Breast epithelium (tissue), 4 donors: Measurements from ENCODE around the gene KLHL17. TPM values are rescaled to one million over a fixed set of nuclear protein-coding genes. Genes with fewer than 3 reads are reported as not detected.
"Not testable (repeated sequence)": the region's sequence is repeated elsewhere in the genome, so short reads cannot be mapped to it uniquely, and the experiment has no call there.

Experiments used
- DNase-seq, 2 donors: peaks; one replicate each; pipeline ENCODE4 v3.0.0-alpha.2; 2019; ENCODE audit warnings: low spot score in 2 of 2
- H3K27ac ChIP-seq, 2 donors: fragments of 200-600 bp; sonication (generic) in 1 of 2; one replicate each; pipeline ENCODE4 v1.5.1; 2016 to 2019; ENCODE audit warnings: mild to moderate bottlenecking in 1 of 2
- H3K27me3 ChIP-seq, 2 donors: fragments of 200-600 bp; sonication (generic) in 1 of 2; one replicate each; pipeline versions ENCODE4 v1.5.1 to v1.6.0; 2017 to 2019; ENCODE audit warnings: control low read depth in 1 of 2, mild to moderate bottlenecking in 1 of 2
- H3K36me3 ChIP-seq: fragments of 200-600 bp; one replicate; pipeline ENCODE4 v1.5.1; 2019
- H3K4me1 ChIP-seq, 2 donors: fragments of 200-600 bp; sonication (generic); one replicate each; pipeline ENCODE4 v1.5.1; 2016 to 2019; ENCODE audit warnings: control low read depth in 1 of 2
- H3K4me3 ChIP-seq, 3 donors: fragments of 200-600 bp; sonication (generic); 1 replicate in 2 of 3; 2 replicates in 1 of 3; pipeline ENCODE4 v1.5.1; 2016 to 2019; ENCODE audit warnings: mild to moderate bottlenecking in 3 of 3, moderate library complexity in 2 of 3
- H3K9me3 ChIP-seq, 2 donors: fragments of 200-600 bp; sonication (generic) in 1 of 2; one replicate each; pipeline ENCODE4 v1.5.1; 2016 to 2019; ENCODE audit warnings: control low read depth in 1 of 2
- POLR2A ChIP-seq: fragments of 450-650 bp; IDR thresholded peaks from one replicate; pipeline ENCODE4 v1.6.1; 2016; ENCODE audit warnings: antibody characterized with exemption, mild to moderate bottlenecking, moderate library complexity
- POLR2AphosphoS5 ChIP-seq, 3 donors: sonication (generic); formaldehyde crosslinking; IDR thresholded peaks; one replicate each; pipeline ENCODE4 v1.6.1; 2017; ENCODE audit warnings: antibody characterized with exemption in 3 of 3
- intact Hi-C: fragments of 100-400 bp; cut with DNase I; formaldehyde crosslinking; loops from one replicate; pipeline ENCODE4 v1.15.1; 2023; ENCODE audit warnings: low total_unique reads
- total RNA-seq, 3 donors: library from RNA; depleted of rRNA; stranded (reverse); fragments of >200 nt; gene quantifications; one replicate each; pipeline ENCODE4 v1.1.0, GENCODE V29; 2016
- TF ChIP-seq, protein P1 (sequence below), 3 donors: fragments of 450-650 bp; IDR thresholded peaks; one replicate each; pipeline ENCODE4 v1.5.1; 2016 to 2017; ENCODE audit warnings: antibody characterized with exemption in 3 of 3, mild to moderate bottlenecking in 3 of 3, moderate library complexity in 3 of 3

KLHL17 gene
- total RNA-seq, 3 donors from 2014 or later, result 5.4 to 18.0 (median 10.0) TPM

DNA sequence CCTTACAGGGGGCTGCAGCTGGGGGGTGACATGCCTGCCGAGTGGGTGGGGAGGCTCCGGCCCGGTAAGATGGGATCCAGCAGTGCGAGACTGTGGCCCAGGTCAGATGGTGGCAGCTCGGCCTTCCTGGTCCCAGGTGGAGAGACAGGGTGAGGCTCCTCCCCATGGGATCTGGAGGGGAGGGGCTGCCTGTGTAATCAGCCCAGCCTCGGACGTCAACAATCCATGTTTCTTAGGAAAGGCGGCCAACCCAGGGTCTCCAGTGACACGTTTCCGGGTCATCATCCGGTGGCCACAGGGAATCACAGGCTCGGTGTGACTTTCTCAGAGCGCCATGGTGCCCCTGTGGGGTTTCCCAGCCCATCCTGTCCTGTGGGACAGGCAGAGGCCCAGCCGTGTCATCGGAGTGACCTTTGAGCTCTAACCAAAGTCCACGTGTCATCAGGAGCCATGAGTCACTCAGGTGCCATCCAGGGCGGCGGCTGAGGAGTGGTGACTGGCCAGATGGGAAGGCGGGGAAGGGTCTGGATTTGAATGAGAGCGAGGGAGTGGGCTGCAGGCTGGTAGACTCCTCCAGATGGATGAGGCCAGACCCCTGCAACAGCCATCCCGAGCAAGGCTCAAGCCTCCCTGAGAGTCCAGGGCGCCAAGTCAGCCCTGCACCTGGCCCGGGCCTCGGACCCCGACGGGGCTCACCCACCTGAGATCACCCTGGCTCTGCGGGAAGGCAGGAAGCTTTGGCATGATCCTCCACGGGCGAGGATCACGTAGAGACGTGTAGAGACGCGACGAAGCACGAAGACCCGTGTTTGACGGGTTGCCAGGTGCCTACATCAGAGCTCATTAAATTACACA lies 46.1 kb downstream of the KLHL17 start:
- Histone ChIP-seq H3K4me1 (peaks cover 0 to 8% of the 10 kb centered on the region in 2 donors), H3K27me3 (peaks cover 0 to 2% of the 10 kb centered on the region in 2 donors), H3K36me3 (no peaks in the 10 kb centered on the region), H3K27ac (no peak overlapping the region), H3K9me3 (no peaks in the 10 kb centered on the region), H3K4me3 (no peak overlapping the region)
- intact Hi-C loops, result no loop called here
- no peak for DNase-seq
- no peak for TF ChIP-seq POLR2AphosphoS5 (IDR thresholded peaks at IDR 0.05)
- no peak for TF ChIP-seq POLR2A
- TF ChIP-seq, protein P1, sequence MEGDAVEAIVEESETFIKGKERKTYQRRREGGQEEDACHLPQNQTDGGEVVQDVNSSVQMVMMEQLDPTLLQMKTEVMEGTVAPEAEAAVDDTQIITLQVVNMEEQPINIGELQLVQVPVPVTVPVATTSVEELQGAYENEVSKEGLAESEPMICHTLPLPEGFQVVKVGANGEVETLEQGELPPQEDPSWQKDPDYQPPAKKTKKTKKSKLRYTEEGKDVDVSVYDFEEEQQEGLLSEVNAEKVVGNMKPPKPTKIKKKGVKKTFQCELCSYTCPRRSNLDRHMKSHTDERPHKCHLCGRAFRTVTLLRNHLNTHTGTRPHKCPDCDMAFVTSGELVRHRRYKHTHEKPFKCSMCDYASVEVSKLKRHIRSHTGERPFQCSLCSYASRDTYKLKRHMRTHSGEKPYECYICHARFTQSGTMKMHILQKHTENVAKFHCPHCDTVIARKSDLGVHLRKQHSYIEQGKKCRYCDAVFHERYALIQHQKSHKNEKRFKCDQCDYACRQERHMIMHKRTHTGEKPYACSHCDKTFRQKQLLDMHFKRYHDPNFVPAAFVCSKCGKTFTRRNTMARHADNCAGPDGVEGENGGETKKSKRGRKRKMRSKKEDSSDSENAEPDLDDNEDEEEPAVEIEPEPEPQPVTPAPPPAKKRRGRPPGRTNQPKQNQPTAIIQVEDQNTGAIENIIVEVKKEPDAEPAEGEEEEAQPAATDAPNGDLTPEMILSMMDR (IDR thresholded peaks at IDR 0.05), result no peak

DNA sequence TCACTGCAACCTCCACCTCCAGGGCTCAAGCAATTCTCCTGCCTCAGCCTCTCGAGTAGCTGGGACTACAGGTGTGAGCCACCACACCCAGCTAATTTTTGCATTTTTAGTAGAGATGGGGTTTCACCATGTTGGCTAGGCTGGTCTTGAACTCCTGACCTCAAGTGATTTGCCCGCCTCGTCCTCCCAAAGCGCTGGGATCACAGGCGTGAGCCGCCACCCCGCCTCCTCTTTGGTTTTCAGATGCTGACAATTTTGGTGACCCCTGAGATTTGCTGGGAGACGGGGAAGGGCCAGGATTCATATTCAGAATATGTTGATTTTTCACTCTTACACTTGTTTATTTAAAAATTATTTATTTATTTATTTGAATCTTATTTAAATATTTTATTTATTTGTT lies 49.7 kb downstream of the KLHL17 start:
- H3K4me1 ChIP-seq, H3K36me3 ChIP-seq, H3K9me3 ChIP-seq, H3K4me3 ChIP-seq, H3K27me3 ChIP-seq, H3K27ac ChIP-seq, DNase-seq, intact Hi-C loops: not testable (repeated sequence)

DNA sequence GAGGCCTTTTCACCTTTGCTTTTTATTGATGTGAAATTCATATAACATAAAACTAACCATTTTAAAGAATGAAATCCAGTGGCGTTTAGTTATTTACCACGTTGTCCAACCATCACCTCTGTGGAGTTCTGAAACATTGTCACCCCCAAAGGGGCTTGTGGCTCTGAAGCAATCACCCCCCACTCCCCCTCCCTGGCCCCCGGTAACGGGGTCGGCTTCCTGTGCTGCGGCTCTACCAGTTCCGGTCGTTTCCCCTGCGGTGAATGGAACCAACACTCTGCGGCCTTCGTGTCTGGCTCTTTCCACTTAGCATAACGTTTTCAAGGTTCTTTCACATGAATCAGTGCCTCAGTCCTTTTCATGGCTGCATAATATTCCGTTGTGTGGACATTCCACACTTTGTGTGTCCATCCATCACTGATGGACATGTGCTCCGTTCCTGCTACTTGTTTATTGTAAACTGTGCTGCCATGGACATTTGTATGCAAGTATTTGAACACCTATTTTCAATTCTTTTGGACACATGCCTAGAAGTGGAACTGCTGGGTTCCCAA lies 51.1 kb downstream of the KLHL17 start:
- DNase-seq, result no peak
- Histone ChIP-seq H3K9me3 (no peaks in the 10 kb centered on the region), H3K36me3 (no peaks in the 10 kb centered on the region), H3K27ac (no peak overlapping the region), H3K4me3 (no peak overlapping the region), H3K27me3 (no peaks in the 10 kb centered on the region), H3K4me1 (no peaks in the 10 kb centered on the region)
- TF ChIP-seq POLR2AphosphoS5 (IDR thresholded peaks at IDR 0.05), result no peak
- intact Hi-C loops, result no loop called here

DNA sequence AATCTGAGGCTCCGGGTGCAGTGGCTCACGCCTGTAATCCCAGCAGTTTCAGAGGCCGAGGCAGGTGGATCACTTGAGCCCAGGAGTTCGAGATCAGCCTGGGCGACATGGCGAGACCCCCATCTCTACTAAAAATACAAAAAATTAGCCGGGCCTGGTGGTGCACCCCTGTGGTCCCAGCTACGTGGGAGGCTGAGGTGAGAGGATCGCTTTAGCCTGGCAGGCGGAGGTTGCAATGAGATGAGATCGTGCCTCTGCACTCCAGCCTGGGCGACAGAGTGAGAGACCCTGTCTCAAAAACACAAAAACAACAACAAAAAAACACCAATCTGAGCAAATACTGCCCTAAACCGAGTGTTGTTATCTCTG lies 52.3 kb downstream of the KLHL17 start:
- intact Hi-C loops, H3K9me3 ChIP-seq, H3K27me3 ChIP-seq, H3K36me3 ChIP-seq, DNase-seq, H3K4me1 ChIP-seq: not testable (repeated sequence)
- peak overlapping the region; percentile 56 to 69 (median 64) for H3K4me3 ChIP-seq
- H3K27ac ChIP-seq, result peak overlapping the region; percentile 82 to 92

DNA sequence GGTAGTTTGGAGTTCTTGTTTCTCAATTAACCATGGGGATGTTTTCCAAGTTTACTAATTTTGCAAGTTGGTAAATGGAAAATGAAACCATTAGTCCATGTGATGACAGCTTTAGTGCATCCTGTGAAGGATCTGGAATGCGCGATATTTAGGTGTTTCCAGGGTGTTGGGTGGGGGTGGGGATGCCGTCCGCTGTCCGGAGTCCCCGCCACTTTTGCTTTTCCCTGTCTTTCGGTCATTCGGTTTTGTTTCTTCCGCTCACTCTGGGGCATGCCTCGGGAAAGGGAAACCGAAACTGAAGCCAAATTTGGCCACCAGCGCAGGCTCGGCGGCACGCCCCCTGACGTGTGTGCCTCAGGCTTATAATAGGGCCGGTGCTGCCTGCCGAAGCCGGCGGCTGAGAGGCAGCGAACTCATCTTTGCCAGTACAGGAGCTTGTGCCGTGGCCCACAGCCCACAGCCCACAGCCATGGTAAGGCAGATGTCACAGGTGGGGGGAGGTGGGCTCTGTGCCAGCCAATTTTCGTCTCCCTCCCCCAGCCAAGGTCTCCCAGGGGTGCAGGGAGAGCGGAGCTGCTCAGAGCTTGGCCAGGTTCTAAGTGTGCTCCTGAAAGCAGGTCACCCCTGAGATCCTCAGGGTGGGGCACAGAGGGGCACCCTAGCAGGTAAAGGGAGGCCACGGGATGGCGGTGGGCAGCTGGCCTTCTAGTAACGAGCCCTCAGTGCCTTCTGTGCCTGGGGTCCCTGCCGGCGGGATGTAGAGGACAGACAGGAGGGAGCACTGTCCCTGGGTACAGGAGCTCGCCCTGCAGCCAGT lies 52.9 kb downstream of the KLHL17 start, which contains the start of gene ISG15:
TSS of gene ISG15 (plus strand) at position 393 of the 817 bp plus-strand sequence. CDS start at position 470, 77 bp downstream.
- Histone ChIP-seq H3K9me3 (no peaks in the 10 kb centered on the region), H3K36me3 (no peaks in the 10 kb centered on the region), H3K27me3 (no peaks in the 10 kb centered on the region), H3K4me1 (no peaks in the 10 kb centered on the region), H3K4me3 (peak within 1 kb of the TSS; percentile 56 to 69 (median 64)), H3K27ac (peak within 1 kb of the TSS; percentile 82 to 92)
- DNase-seq, result peak; percentile 82 to 84
- TF ChIP-seq, protein P1 (IDR thresholded peaks at IDR 0.05), result no peak
- TF ChIP-seq POLR2AphosphoS5 (IDR thresholded peaks at IDR 0.05), result peak; percentile 49 to 82 (median 53)
- intact Hi-C loops, result no loop called here

DNA sequence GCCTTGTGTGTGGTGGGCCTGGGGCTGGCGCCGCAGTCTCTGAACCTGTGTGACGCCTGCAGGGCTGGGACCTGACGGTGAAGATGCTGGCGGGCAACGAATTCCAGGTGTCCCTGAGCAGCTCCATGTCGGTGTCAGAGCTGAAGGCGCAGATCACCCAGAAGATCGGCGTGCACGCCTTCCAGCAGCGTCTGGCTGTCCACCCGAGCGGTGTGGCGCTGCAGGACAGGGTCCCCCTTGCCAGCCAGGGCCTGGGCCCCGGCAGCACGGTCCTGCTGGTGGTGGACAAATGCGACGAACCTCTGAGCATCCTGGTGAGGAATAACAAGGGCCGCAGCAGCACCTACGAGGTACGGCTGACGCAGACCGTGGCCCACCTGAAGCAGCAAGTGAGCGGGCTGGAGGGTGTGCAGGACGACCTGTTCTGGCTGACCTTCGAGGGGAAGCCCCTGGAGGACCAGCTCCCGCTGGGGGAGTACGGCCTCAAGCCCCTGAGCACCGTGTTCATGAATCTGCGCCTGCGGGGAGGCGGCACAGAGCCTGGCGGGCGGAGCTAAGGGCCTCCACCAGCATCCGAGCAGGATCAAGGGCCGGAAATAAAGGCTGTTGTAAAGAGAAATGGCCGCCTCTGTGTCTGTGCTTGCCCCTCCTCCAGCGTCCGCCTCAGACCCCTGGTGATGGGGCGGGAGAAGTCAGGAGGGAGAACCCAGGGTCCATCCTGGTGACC lies 53.7 kb downstream of the KLHL17 start:
- Histone ChIP-seq H3K4me3 (peak overlapping the region; percentile 56 to 69 (median 64)), H3K27ac (peak overlapping the region; percentile 82 to 92), H3K4me1 (no peaks in the 10 kb centered on the region), H3K9me3 (no peaks in the 10 kb centered on the region), H3K36me3 (no peaks in the 10 kb centered on the region), H3K27me3 (no peaks in the 10 kb centered on the region)
- TF ChIP-seq POLR2A (no peak), POLR2AphosphoS5 (IDR thresholded peaks at IDR 0.05) (no peak)
- TF ChIP-seq, protein P1 (IDR thresholded peaks at IDR 0.05), result no peak
- intact Hi-C loops, result no loop called here
- no peak for DNase-seq
